GM18520 (cell line): ENCODE data around the gene NDUFA3.
A peak's percentile ranks its signal among the peaks of the same experiment; 100 is the strongest.

Experiments
- ATAC-seq: cut with Tn5 transposase; IDR thresholded peaks from one replicate; pipeline ENCODE4 v1.9.1; 2021; ENCODE audit not compliant: unreplicated experiment

Gene NDUFA3

GRCh38 chr19:54107876-54108490 lies 5.3 kb downstream of the NDUFA3 start:
- ATAC-seq = no peak

GRCh38 chr19:54108496-54108895 lies 5.8 kb downstream of the NDUFA3 start:
- no peak for ATAC-seq

GRCh38 chr19:54109651-54110050 lies 7.0 kb downstream of the NDUFA3 start:
- no peak for ATAC-seq

- ATAC-seq = no peak
Observed at GRCh38 chr19:54114340-54115108, 11.9 kb downstream of the NDUFA3 start.

GRCh38 chr19:54115109-54116063 lies 12.7 kb downstream of the NDUFA3 start, which contains the start of the genes PRPF31 and TFPT:
Gene PRPF31 (plus strand): TSS chr19:54115754. CDS start chr19:54118279, 2,525 bp downstream.
Gene TFPT (minus strand): TSS chr19:54115657. CDS start chr19:54115269, 388 bp downstream.
- peak; percentile 83 for ATAC-seq

- no peak for ATAC-seq
Observed at GRCh38 chr19:54121259-54121658, 18.6 kb downstream of the NDUFA3 start.

GRCh38 chr19:54123682-54124081 lies 21.0 kb downstream of the NDUFA3 start:
- no peak for ATAC-seq

GRCh38 chr19:54124393-54124792 lies 21.7 kb downstream of the NDUFA3 start:
- ATAC-seq = no peak

- ATAC-seq = no peak
Observed at GRCh38 chr19:54125713-54126112, 23.1 kb downstream of the NDUFA3 start.

- no peak for ATAC-seq
Observed at GRCh38 chr19:54127688-54128440, 25.2 kb downstream of the NDUFA3 start.

GRCh38 chr19:54128441-54128725 lies 25.7 kb downstream of the NDUFA3 start:
- no peak for ATAC-seq

- no peak for ATAC-seq
Observed at GRCh38 chr19:54128796-54129616, 26.4 kb downstream of the NDUFA3 start.

- no peak for ATAC-seq
Observed at GRCh38 chr19:54129617-54129996, 27.0 kb downstream of the NDUFA3 start.

- no peak for ATAC-seq
Observed at GRCh38 chr19:54133312-54133956, 30.8 kb downstream of the NDUFA3 start.

- ATAC-seq = no peak
Observed at GRCh38 chr19:54133957-54134590, 31.4 kb downstream of the NDUFA3 start.

- no peak for ATAC-seq
Observed at GRCh38 chr19:54136086-54136863, 33.6 kb downstream of the NDUFA3 start.

GRCh38 chr19:54136864-54137698 lies 34.4 kb downstream of the NDUFA3 start:
- peak; percentile 74 for ATAC-seq
